Parathyroid adenoma (tissue), 2 donors: Measurements from ENCODE around the gene CUL9.
A peak's percentile ranks its signal among the peaks of the same experiment; 100 is the strongest.

Source experiments
- H2AFZ ChIP-seq: fragments of 300-600 bp; sonication (generic); one replicate; pipeline ENCODE4 v1.7.0; 2017; ENCODE audit warnings: antibody characterized with exemption, mild to moderate bottlenecking
- H3K27ac ChIP-seq: fragments of 300-600 bp; sonication (generic); one replicate; pipeline ENCODE4 v1.7.0; 2017
- H3K27me3 ChIP-seq: fragments of 300-600 bp; sonication (generic); one replicate; pipeline ENCODE4 v1.7.0; 2017; ENCODE audit warnings: low read length; ENCODE audit not compliant: control insufficient read depth, insufficient read depth
- H3K36me3 ChIP-seq: fragments of 300-600 bp; sonication (generic); one replicate; pipeline ENCODE4 v1.7.0; 2017; ENCODE audit warnings: low read length; ENCODE audit not compliant: control insufficient read depth, insufficient read depth
- H3K4me1 ChIP-seq: fragments of 300-600 bp; sonication (generic); one replicate; pipeline ENCODE4 v1.7.0; 2017; ENCODE audit warnings: control low read depth
- H3K4me2 ChIP-seq: fragments of 300-600 bp; sonication (generic); one replicate; pipeline ENCODE4 v1.7.0; 2017; ENCODE audit warnings: low read length
- H3K4me3 ChIP-seq: fragments of 300-600 bp; sonication (generic); one replicate; pipeline ENCODE4 v1.7.0; 2017; ENCODE audit warnings: low read depth, low read length
- H3K79me2 ChIP-seq: fragments of 300-600 bp; sonication (generic); one replicate; pipeline ENCODE4 v1.7.0; 2017; ENCODE audit warnings: control low read depth
- H3K9ac ChIP-seq: fragments of 300-600 bp; sonication (generic); one replicate; pipeline ENCODE4 v1.7.0; 2017; ENCODE audit warnings: mild to moderate bottlenecking
- H3K9me3 ChIP-seq: fragments of 300-600 bp; sonication (generic); one replicate; pipeline ENCODE4 v1.7.0; 2017; ENCODE audit warnings: low read length; ENCODE audit not compliant: control insufficient read depth
- CTCF ChIP-seq: fragments of 300-600 bp; sonication (generic); IDR thresholded peaks from one replicate; pipeline ENCODE4 v1.7.0; 2017; ENCODE audit warnings: antibody characterized with exemption, mild to moderate bottlenecking
- donor health status: primary hyperparathyroidism.

CUL9 gene

GRCh38 chr6:43228951-43229802 is 47.2 kb downstream of the CUL9 start, which contains the start of gene DNPH1:
DNPH1 (minus strand) TSS chr6:43229481; CDS start chr6:43229456, 25 bp downstream.
- Histone ChIP-seq H3K27me3 (no peaks in the 10 kb centered on the region), H3K36me3 (no peaks in the 10 kb centered on the region), H3K4me1 (no peaks in the 10 kb centered on the region), H3K4me3 (peak within 1 kb of the TSS; percentile 65), H3K9ac (no peak within 1 kb of the TSS), H3K9me3 (no peaks in the 10 kb centered on the region), H3K79me2 (no peaks in the 10 kb centered on the region), H2AFZ (peak within 1 kb of the TSS; percentile 89), H3K27ac (no peak within 1 kb of the TSS), H3K4me2 (peak within 1 kb of the TSS; percentile 82)
- peak; percentile 95 for TF ChIP-seq CTCF

GRCh38 chr6:43229803-43230620 is 48.0 kb downstream of the CUL9 start:
- H3K4me1 ChIP-seq = no peaks in the 10 kb centered on the region
- no peaks in the 10 kb centered on the region for H3K79me2 ChIP-seq
- peak overlapping the region; percentile 82 for H3K4me2 ChIP-seq
- H3K36me3 ChIP-seq = no peaks in the 10 kb centered on the region
- peak overlapping the region; percentile 89 for H2AFZ ChIP-seq
- H3K9ac ChIP-seq = no peak overlapping the region
- H3K27ac ChIP-seq = no peak overlapping the region
- H3K4me3 ChIP-seq = peak overlapping the region; percentile 65
- H3K27me3 ChIP-seq = no peaks in the 10 kb centered on the region
- TF ChIP-seq CTCF = no peak
- no peaks in the 10 kb centered on the region for H3K9me3 ChIP-seq

- H3K4me3 ChIP-seq = no peak overlapping the region
These were observed 49.1 kb downstream of the CUL9 start for GRCh38 chr6:43231053-43231452.

GRCh38 chr6:43231735-43232450 is 49.9 kb downstream of the CUL9 start:
- Histone ChIP-seq H3K27me3 (no peaks in the 10 kb centered on the region), H3K4me1 (no peaks in the 10 kb centered on the region), H3K4me3 (no peak overlapping the region), H3K9me3 (no peaks in the 10 kb centered on the region), H2AFZ (no peak overlapping the region), H3K79me2 (no peaks in the 10 kb centered on the region), H3K36me3 (no peaks in the 10 kb centered on the region), H3K4me2 (no peak overlapping the region), H3K27ac (no peak overlapping the region), H3K9ac (no peak overlapping the region)
- no peak for TF ChIP-seq CTCF

More at GRCh38 chr6:43231053-43231452, 49.1 kb downstream of the CUL9 start:
- no peaks in the 10 kb centered on the region for H3K9me3 ChIP-seq
- H3K4me1 ChIP-seq = no peaks in the 10 kb centered on the region
- no peak overlapping the region for H2AFZ ChIP-seq
- no peak for TF ChIP-seq CTCF
- no peak overlapping the region for H3K4me2 ChIP-seq
- H3K36me3 ChIP-seq = no peaks in the 10 kb centered on the region
- H3K27me3 ChIP-seq = no peaks in the 10 kb centered on the region
- H3K79me2 ChIP-seq = no peaks in the 10 kb centered on the region
- no peak overlapping the region for H3K27ac ChIP-seq
- H3K9ac ChIP-seq = no peak overlapping the region
